Neuron (in vitro differentiated cells): ENCODE data around the gene POU5F1.
"Not testable (repeated sequence)": the region's sequence is repeated elsewhere in the genome, so short reads cannot be mapped to it uniquely, and the experiment has no call there.

Source experiments
- H2AFZ ChIP-seq: one replicate; pipeline ENCODE4 v1.6.1; 2013; ENCODE audit warnings: low read depth, mild to moderate bottlenecking, inconsistent platforms, low read length, moderate library complexity
- H3K27me3 ChIP-seq: one replicate; pipeline ENCODE4 v1.6.1; 2013; ENCODE audit warnings: low read length; ENCODE audit not compliant: insufficient read depth
- H3K36me3 ChIP-seq: one replicate; pipeline ENCODE4 v1.6.1; 2013; ENCODE audit warnings: low read length; ENCODE audit not compliant: insufficient read depth
- H3K4me1 ChIP-seq: one replicate; pipeline ENCODE4 v1.6.1; 2013; ENCODE audit warnings: low read length; ENCODE audit not compliant: insufficient read depth
- H3K4me3 ChIP-seq: 2 replicates; pipeline ENCODE4 v1.5.1; 2013; ENCODE audit warnings: mild to moderate bottlenecking, low read length, moderate library complexity
- H3K9me3 ChIP-seq: one replicate; pipeline ENCODE4 v1.6.1; 2013; ENCODE audit warnings: low read length

POU5F1 gene

DNA sequence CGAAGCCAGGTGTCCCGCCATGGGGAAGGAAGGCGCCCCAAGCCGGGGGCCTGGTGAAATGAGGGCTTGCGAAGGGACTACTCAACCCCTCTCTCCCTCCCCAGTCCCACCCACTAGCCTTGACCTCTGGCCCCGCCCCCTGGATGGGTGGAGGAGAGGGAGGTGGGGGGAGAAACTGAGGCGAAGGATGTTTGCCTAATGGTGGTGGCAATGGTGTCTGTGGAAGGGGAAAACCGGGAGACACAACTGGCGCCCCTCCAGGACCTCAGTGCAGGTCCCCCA, at the start of gene POU5F1:
POU5F1 (minus strand) TSS at position 83 of the 282 bp plus-strand sequence; CDS start at position 21, 62 bp downstream.
- Histone ChIP-seq H3K4me3 (no peak within 1 kb of the TSS), H2AFZ (no peak within 1 kb of the TSS), H3K9me3 (no peaks in the 10 kb centered on the region), H3K27me3 (peaks cover 2% of the 10 kb centered on the region), H3K4me1 (peaks cover 4% of the 10 kb centered on the region), H3K36me3 (no peaks in the 10 kb centered on the region)

DNA sequence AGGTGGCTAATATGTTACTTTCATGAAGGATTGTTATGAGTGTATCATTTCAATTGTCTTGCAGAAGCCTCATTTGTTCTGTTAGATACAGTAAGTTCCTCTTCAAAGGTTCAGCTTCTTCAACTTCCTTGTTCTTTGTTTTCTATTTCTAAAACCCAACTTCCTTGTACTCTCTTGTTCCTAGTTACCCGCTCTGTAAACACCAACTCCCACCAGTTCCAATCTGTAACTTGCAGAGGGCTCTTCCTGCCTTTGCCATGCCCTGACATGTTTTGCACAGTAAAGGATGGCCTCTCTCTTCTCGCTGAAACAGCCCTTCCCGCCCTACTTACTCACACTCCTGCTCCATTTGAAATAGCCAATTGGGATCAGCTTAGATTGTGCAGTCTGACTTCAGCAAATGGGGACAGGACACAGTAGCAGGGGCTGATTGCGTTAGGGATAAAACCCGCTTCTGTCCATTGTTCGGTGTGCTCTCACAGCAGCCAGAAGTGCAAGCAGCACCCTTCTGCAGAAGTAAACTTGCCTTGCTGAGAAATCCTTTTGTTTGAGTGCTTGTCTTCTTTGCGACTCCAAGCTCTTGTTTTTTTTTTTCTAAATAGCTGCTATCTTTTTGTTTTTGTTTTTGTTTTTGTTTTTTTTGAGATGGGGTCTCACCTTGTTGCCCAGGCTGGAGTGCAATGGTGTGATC, 45.9 kb upstream of the POU5F1 start:
- Histone ChIP-seq H2AFZ (no peak overlapping the region), H3K4me1 (peaks cover 11% of the 10 kb centered on the region), H3K9me3 (peaks cover 3% of the 10 kb centered on the region), H3K36me3 (no peaks in the 10 kb centered on the region), H3K27me3 (no peaks in the 10 kb centered on the region), H3K4me3 (no peak overlapping the region)

DNA sequence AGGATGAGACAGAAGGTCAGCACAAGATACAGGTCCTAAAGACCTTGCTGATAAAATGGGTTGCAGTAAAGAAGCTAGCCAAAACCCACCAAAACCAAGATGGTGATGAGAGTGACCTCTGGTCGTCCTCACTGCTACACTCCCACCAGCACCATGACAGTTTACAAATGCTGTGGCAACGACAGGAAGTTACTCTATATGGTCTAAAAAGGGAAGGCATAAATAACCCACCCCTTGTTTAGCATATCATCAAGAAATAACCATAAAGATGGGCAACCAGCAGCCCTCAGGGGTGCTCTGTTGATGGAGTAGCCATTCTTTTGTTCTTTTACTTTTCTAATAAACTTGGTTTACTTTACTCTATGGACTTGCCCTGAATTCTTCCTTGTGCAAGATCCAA, 44.7 kb upstream of the POU5F1 start:
- not testable (repeated sequence) for H3K36me3 ChIP-seq, H3K27me3 ChIP-seq, H2AFZ ChIP-seq, H3K4me3 ChIP-seq, H3K9me3 ChIP-seq
- peaks cover 20% of the 10 kb centered on the region for H3K4me1 ChIP-seq

DNA sequence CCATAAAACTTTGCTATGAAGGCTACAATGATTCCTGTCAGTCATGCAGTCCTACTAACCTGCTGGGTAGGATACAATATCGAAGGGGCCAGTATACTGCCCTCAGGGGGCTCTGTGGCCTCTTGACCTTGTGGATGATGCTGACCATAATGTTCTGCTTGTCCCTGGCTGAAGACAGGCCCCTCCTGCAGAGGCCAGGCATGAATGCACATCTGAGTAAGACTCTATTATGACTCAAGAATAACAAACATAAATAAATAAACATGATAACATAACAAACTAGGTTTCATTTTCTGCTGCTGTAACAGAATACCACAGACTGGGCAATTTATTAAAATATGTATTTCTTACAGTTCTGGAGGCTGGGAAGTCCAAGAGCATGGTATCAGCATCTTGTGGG, 44.0 kb upstream of the POU5F1 start:
- no peaks in the 10 kb centered on the region for H3K36me3 ChIP-seq
- H3K4me3 ChIP-seq: no peak overlapping the region
- H2AFZ ChIP-seq: no peak overlapping the region
- H3K27me3 ChIP-seq: no peaks in the 10 kb centered on the region
- peaks cover 3% of the 10 kb centered on the region for H3K9me3 ChIP-seq
- peaks cover 20% of the 10 kb centered on the region for H3K4me1 ChIP-seq

DNA sequence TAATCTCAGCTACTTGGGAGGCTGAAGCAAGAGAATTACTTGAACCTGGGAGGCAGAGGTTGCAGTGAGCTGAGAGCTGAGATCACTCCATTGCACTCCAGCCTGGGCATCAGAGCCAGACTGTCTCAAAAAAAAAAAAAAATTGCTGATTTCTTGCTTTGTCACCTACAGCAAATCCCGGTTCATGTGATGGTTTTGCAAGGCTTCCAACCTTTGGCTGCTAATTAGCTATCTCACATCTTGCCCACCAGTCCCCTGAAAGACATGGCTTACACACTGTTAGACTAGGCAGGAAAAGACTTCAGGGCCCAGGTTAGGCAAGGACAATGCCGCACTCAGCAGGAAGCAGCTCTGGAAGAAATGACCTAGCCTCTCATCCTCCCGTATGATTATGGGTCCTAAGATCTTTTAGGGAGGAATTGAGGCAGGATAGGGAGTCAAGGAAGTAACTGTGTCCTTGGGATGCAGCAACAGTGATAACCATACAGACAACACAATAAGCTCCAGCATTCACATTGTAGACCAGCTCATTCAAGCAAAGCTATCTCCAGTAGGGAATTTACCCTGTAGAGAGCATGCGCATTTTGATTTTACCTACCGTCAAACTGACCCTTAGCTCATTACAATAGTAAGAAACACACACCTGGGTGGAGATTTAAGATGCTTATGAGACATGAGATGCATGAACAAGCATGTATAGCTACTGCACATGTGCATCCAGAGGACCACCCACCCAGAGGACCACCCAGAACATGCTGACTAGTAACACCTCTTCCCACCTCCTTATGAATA, 40.5 kb upstream of the POU5F1 start:
- Histone ChIP-seq H3K27me3 (no peaks in the 10 kb centered on the region), H3K4me1 (peaks cover 31% of the 10 kb centered on the region), H2AFZ (no peak overlapping the region), H3K36me3 (no peaks in the 10 kb centered on the region), H3K9me3 (no peaks in the 10 kb centered on the region), H3K4me3 (no peak overlapping the region)

DNA sequence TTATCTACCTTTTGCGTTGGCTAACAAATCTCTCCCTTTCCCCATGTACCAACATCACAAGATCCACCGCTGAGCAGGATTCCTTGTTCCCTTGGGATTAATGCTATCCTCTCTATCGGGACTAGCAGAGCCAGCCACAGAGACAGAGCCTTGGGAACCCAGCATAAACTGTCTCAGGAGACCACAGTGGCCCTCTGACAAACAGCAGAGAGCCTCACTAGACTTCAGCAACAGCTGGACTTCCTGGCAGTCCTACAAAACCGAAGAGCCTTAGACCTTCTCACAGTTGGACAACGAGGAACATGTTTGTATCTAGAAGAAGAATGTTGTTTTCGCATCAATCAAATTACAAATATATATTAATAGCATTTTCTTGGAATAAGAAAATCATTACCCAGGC, 39.6 kb upstream of the POU5F1 start:
- Histone ChIP-seq H3K4me1 (peaks cover 30% of the 10 kb centered on the region), H3K27me3 (no peaks in the 10 kb centered on the region), H2AFZ (no peak overlapping the region), H3K36me3 (no peaks in the 10 kb centered on the region), H3K4me3 (no peak overlapping the region), H3K9me3 (no peaks in the 10 kb centered on the region)

DNA sequence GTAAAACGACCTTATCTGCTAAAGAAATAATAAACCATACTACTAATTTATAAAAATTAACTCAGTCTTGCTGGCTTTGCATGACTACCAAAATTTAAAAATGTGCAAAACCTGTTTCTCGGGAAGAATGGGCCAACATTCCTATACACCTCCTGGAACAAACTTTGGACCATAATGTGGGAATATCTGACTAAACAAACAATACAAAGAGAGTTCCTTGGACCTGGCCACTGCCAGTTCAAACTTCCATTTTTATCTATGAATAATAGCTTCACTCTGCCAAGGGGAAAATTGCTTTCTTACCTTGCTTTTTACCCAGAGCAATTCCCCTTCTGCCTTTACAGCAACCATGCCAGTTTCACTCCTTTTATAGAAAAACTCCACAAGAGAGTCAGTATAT, 38.7 kb upstream of the POU5F1 start:
- H3K4me3 ChIP-seq: no peak overlapping the region
- H3K36me3 ChIP-seq: no peaks in the 10 kb centered on the region
- H2AFZ ChIP-seq: no peak overlapping the region
- H3K27me3 ChIP-seq: no peaks in the 10 kb centered on the region
- no peaks in the 10 kb centered on the region for H3K9me3 ChIP-seq
- peaks cover 22% of the 10 kb centered on the region for H3K4me1 ChIP-seq

DNA sequence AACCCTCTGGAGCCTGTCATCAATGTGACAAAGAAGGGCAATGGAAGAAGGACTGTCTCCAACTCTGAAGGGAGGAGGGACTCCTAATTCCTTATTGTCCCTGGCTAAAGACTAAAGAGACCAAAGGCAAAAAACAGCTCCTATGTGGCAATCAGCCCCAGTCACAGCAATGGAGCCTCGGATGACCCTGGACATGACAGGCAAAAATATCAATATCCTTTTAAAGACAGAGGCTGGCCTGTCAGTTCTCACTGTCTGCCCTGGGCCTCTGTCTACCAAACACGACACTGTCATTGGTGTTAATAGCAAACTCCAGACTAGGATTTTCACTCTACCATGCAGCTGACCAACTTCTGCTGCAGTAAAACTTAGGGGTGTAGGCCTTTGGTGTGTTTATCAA, 38.0 kb upstream of the POU5F1 start:
- H2AFZ ChIP-seq: no peak overlapping the region
- no peak overlapping the region for H3K4me3 ChIP-seq
- H3K9me3 ChIP-seq: no peaks in the 10 kb centered on the region
- H3K27me3 ChIP-seq: no peaks in the 10 kb centered on the region
- no peaks in the 10 kb centered on the region for H3K36me3 ChIP-seq
- peaks cover 27% of the 10 kb centered on the region for H3K4me1 ChIP-seq

DNA sequence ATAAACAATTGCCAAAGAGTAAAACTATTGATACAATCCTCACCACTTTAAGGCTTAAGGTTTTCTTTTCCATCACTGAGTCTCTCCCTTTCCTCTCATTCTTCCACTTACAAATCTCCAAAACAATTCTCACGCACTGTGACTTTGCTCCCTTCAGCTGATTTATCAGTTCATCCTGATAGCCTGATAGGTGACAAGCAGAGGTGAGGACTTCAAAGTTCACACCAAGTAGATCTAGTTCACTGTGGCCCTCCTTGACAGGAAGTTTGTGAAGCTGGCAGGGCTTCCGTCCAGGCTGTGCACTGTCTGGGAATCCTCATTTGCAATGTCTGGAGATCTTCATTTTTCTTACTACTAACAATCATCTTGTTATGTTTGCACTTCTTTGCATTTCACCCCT, 35.2 kb upstream of the POU5F1 start:
- H2AFZ ChIP-seq: no peak overlapping the region
- peaks cover 30% of the 10 kb centered on the region for H3K4me1 ChIP-seq
- no peaks in the 10 kb centered on the region for H3K36me3 ChIP-seq
- no peak overlapping the region for H3K4me3 ChIP-seq
- H3K9me3 ChIP-seq: no peaks in the 10 kb centered on the region
- no peaks in the 10 kb centered on the region for H3K27me3 ChIP-seq

DNA sequence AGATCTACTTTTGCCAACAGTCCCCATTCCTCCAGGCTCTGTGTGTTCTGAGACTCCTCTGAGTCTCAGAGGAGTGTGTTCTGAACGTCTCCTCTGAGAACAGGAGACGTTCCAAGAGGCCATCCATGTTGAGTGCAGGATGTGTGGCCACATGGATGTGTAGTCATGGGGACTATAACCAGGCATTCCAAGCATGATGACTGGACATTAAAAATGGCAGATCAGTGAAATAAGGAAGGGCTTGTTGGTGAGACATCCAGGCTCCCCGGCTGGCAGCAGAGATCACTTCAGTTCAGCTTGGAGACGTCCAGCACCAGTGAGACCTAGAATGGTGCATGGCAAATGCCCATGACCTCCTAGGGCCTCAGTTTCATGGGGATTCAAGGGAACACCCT, 34.3 kb upstream of the POU5F1 start:
- Histone ChIP-seq H2AFZ (no peak overlapping the region), H3K36me3 (no peaks in the 10 kb centered on the region), H3K27me3 (no peaks in the 10 kb centered on the region), H3K9me3 (no peaks in the 10 kb centered on the region), H3K4me1 (peaks cover 28% of the 10 kb centered on the region), H3K4me3 (no peak overlapping the region)

DNA sequence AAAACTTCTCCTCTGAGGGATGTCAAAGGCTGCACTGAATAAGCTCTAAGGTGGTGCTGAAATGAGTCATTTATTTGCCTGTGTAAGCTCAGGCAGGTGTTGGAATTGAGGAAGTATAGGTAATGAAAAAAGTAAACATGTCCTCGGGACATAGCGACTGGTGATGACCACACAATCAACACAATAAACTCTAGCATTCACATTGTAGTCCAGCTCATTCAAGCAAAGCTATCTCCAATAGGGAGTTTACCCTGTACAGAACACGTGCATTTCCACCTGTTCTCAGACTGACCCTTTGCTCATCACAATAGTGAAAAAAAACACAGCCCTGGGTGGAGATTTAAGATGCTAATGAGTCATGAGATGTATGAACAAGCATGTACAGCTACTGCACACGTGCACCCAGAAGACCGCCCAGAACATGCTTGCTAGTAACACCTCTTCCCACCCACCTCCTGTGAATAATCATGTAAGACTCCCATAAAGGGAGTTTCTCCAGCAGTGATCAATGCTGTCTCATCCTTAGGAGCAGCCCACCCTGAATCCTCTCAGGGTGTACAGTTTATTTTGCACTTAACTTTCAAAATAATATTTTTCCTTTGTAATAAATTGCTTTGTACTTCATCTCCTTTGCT, 33.0 kb upstream of the POU5F1 start:
- H3K36me3 ChIP-seq: no peaks in the 10 kb centered on the region
- H3K9me3 ChIP-seq: no peaks in the 10 kb centered on the region
- H3K4me3 ChIP-seq: no peak overlapping the region
- peaks cover 25% of the 10 kb centered on the region for H3K4me1 ChIP-seq
- no peaks in the 10 kb centered on the region for H3K27me3 ChIP-seq
- H2AFZ ChIP-seq: no peak overlapping the region

DNA sequence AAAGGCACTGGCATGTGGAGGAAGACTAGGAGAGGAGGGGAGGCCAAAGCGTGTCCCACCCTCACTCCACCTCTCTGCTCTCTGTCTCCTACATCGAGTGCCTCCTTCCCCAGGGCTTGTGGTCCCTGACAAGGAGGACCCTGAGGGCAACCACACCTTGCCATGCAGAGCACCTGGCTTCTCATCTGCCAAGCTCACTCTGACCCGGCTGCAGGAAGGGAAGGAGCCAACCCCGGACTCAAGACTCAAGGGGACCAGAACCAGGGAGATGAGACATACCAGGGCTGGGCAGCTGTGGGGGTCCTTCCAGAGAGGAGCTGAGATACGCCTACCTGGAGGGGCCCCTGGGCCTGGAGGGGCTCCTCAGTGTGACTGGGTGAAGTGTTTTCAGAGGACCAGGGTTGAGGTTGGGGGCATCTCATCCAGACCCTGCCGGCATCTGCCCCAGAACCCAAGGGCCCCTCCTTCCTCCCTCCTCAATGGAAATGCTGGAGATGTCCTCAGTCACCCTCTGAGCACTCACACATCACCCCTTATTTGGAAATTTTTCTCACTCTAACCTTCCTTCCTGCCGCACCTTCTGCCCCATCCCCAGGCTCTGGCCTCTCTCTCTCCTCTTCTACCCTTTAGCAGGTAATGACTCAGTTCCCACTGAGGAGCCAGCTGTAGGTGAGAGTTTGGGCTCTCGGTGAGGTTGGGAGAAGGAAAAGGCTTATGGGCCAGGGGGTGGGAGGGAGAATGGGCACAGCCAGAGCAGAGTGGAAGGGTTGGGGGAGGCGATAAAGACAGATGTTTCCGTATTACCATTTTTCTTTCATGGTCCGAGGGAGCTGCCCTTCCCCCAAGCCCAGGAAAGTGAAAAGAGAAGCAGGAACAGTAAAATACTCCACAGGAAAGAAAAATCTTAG, 32.0 kb upstream of the POU5F1 start:
- H3K27me3 ChIP-seq: no peaks in the 10 kb centered on the region
- H2AFZ ChIP-seq: no peak overlapping the region
- H3K9me3 ChIP-seq: no peaks in the 10 kb centered on the region
- peaks cover 17% of the 10 kb centered on the region for H3K4me1 ChIP-seq
- no peak overlapping the region for H3K4me3 ChIP-seq
- no peaks in the 10 kb centered on the region for H3K36me3 ChIP-seq

DNA sequence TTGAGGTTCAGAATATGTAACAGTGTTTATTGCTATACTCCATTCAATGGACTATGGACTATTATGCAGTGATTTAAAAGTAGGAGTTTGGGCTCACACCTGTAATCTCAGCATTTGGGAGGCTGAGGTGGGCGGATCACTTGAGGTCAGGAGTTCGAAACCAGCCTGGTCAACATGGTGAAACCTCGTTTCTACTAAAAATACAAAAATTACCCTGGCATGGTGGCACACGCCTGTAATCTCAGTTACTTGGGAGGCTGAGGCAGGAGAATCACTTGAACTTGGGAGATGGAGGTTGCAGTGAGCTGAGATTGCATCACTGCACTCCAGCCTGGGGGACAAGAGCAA, 28.6 kb upstream of the POU5F1 start:
- peaks cover 16% of the 10 kb centered on the region for H3K4me1 ChIP-seq
- not testable (repeated sequence) for H3K9me3 ChIP-seq, H3K36me3 ChIP-seq, H2AFZ ChIP-seq, H3K27me3 ChIP-seq, H3K4me3 ChIP-seq
